ENCODE data around the gene GABRG3.

GABRG3 gene

DNA sequence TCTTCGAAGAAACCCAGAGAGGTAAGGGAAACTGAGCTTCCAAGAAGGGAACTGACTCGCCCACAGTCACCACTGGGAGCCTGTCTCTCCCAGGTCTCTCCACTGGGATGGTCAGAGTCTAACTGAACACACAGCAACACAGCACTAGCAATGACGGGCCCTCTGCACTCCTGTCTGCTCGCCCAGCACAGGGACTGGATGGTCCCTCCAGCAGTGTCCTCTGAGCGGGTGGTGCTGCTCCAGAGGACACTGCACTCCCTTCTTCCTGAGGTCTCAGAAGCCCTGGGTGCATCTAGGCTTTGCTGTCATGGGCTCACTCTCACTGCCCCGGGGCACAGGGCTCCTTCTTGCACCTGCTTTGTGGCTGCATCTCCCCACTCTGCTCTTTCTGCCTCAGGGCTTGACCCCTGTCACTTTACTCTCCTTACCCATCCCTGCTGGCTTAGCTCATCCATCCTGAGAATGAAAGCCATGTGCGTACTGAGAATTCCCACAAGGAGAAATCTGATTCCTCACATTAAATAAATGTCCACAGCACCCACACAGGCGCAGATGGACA lies 356.6 kb downstream of the GABRG3 start:
- H3K4me1 ChIP-seq (ENCODE audit: insufficient read depth, low read length) = no peaks in the 10 kb centered on the region
- no peak overlapping the region for H3K4me3 ChIP-seq (ENCODE audit: low read length)
- H3K27me3 ChIP-seq (ENCODE audit: insufficient read depth, low read length) = no peaks in the 10 kb centered on the region
- H3K36me3 ChIP-seq (ENCODE audit: insufficient read depth, low read length) = no peaks in the 10 kb centered on the region
- H3K9me3 ChIP-seq (ENCODE audit: insufficient read depth, low read depth, low read length) = no peaks in the 10 kb centered on the region
- H3K9ac ChIP-seq (ENCODE audit: low read depth, low read length) = no peak overlapping the region
- 89% methylated on average over 8 of the region's 8 CpGs for WGBS
- no peak overlapping the region for H3K27ac ChIP-seq (ENCODE audit: low read depth, low read length)

DNA sequence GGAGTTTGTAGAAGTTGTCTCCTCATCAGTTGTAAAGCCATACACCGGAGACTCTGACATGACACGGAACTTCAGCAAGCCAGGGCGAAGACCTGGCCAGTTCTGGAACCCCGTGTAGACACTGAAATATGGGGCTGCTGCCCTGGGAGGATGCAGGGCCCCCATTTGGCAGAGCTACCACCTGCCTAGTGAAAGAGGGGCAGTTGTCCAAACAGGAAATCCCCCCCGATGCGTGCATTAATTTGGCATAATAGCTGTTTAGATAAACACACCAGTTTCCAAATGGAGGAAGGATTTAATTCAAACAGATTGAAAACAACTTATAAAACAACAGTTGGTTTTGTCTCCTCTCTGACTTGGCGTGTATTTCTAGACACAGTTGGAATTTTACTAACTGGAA lies 357.2 kb downstream of the GABRG3 start:
- H3K27ac ChIP-seq (ENCODE audit: low read depth, low read length) = no peak overlapping the region
- H3K36me3 ChIP-seq (ENCODE audit: insufficient read depth, low read length) = no peaks in the 10 kb centered on the region
- no peaks in the 10 kb centered on the region for H3K27me3 ChIP-seq (ENCODE audit: insufficient read depth, low read length)
- H3K4me3 ChIP-seq (ENCODE audit: low read length) = no peak overlapping the region
- WGBS = 96% methylated on average over 7 of the region's 7 CpGs
- H3K4me1 ChIP-seq (ENCODE audit: insufficient read depth, low read length) = no peaks in the 10 kb centered on the region
- no peaks in the 10 kb centered on the region for H3K9me3 ChIP-seq (ENCODE audit: insufficient read depth, low read depth, low read length)
- no peak overlapping the region for H3K9ac ChIP-seq (ENCODE audit: low read depth, low read length)

DNA sequence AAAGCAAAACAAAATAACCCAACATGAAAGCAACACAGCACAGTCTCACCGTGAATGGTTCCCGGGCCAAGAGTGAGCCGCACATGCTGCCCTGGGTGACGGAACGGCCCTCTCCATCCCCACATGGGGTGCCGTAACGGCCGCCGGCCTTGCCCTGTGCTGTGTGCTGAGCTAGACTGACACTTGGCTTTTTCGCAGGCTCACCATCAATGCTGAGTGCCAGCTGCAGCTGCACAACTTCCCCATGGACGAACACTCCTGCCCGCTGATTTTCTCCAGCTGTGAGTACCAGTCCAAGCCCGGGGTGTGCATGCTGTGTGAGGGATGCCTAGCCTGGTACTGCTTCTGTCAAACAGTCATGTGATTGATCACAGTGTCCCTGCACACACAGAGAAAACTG lies 357.6 kb downstream of the GABRG3 start:
- Histone ChIP-seq H3K27me3 (ENCODE audit: insufficient read depth, low read length) (no peaks in the 10 kb centered on the region), H3K36me3 (ENCODE audit: insufficient read depth, low read length) (no peaks in the 10 kb centered on the region), H3K4me1 (ENCODE audit: insufficient read depth, low read length) (no peaks in the 10 kb centered on the region), H3K9ac (ENCODE audit: low read depth, low read length) (no peak overlapping the region), H3K27ac (ENCODE audit: low read depth, low read length) (no peak overlapping the region), H3K9me3 (ENCODE audit: insufficient read depth, low read depth, low read length) (no peaks in the 10 kb centered on the region), H3K4me3 (ENCODE audit: low read length) (no peak overlapping the region)
- WGBS = 95% methylated on average over 13 of the region's 13 CpGs

DNA sequence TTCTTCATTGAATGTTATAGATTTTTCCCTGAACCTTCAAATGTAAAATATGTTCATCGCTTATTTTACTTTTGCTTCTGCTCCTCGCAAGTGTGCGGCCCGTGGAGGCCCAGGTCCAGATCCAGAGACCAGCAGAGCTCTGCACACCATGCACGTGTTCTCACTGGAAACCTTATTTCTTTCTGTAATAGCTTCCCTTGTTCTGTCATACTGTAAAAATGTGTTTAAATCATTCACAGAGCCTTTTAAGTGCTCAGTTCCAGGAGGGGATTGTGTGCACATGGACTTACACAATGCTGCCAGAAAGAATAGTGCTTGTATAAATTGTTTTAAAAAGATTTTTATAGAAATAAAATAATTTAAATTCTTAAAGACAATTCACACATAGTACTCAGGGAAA lies 359.3 kb downstream of the GABRG3 start:
- Histone ChIP-seq H3K27me3 (ENCODE audit: insufficient read depth, low read length) (no peaks in the 10 kb centered on the region), H3K9ac (ENCODE audit: low read depth, low read length) (no peak overlapping the region), H3K27ac (ENCODE audit: low read depth, low read length) (no peak overlapping the region), H3K9me3 (ENCODE audit: insufficient read depth, low read depth, low read length) (no peaks in the 10 kb centered on the region), H3K4me1 (ENCODE audit: insufficient read depth, low read length) (no peaks in the 10 kb centered on the region), H3K36me3 (ENCODE audit: insufficient read depth, low read length) (no peaks in the 10 kb centered on the region), H3K4me3 (ENCODE audit: low read length) (no peak overlapping the region)
- whole genome bisulfite sequencing = 97% methylated on average over 5 of the region's 5 CpGs

DNA sequence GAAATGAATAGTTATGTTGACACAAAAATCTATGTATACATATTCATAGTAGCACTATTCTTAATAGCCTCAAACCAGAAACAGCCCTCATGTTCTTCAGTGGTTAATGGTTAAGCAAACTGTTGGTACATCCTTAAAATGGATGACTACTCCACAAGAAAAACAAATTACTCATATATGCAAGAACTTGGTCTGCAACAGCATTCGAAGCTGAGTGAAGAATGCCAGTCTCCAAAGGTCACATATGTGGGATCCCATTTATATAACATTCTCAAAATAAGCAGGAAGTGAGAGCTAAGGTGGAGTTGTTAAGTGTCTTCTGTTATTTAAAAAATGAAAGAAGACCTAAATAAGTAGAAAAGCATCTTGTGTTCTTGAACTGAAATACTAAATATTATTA lies 365.7 kb downstream of the GABRG3 start:
- H3K27ac ChIP-seq (ENCODE audit: low read depth, low read length) = no peak overlapping the region
- H3K4me3 ChIP-seq (ENCODE audit: low read length) = no peak overlapping the region
- no peaks in the 10 kb centered on the region for H3K36me3 ChIP-seq (ENCODE audit: insufficient read depth, low read length)
- no peak overlapping the region for H3K9ac ChIP-seq (ENCODE audit: low read depth, low read length)
- H3K27me3 ChIP-seq (ENCODE audit: insufficient read depth, low read length) = no peaks in the 10 kb centered on the region
- WGBS = 92% methylated on average over 1 of the region's 1 CpG
- no peaks in the 10 kb centered on the region for H3K9me3 ChIP-seq (ENCODE audit: insufficient read depth, low read depth, low read length)
- no peaks in the 10 kb centered on the region for H3K4me1 ChIP-seq (ENCODE audit: insufficient read depth, low read length)

DNA sequence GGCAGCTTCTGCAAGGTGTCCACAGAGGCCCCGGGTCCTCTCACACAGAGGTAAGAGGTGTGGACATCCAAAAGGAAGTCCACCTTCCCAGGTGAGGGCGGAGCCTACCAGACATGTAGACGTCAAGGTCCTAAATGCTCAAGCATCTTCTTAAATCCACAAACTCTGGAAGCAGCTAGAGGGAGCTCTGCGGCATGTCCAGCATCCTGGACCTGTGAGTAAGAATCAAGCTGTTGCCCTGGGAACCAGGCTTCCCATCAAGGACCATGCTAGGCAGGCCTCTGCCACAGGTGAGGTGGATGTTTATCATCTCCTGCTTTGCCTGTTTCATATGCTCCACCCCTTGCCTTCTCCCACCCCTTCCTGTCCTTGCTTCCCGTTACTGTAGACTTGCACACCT lies 368.2 kb downstream of the GABRG3 start:
- H3K36me3 ChIP-seq (ENCODE audit: insufficient read depth, low read length) = no peaks in the 10 kb centered on the region
- H3K27ac ChIP-seq (ENCODE audit: low read depth, low read length) = no peak overlapping the region
- H3K27me3 ChIP-seq (ENCODE audit: insufficient read depth, low read length) = no peaks in the 10 kb centered on the region; the same call in 1 of the 2 replicates
- no peak overlapping the region for H3K9ac ChIP-seq (ENCODE audit: low read depth, low read length)
- peaks cover 9% of the 10 kb centered on the region; the same call in 1 of the 2 replicates for H3K4me1 ChIP-seq (ENCODE audit: insufficient read depth, low read length)
- H3K9me3 ChIP-seq (ENCODE audit: insufficient read depth, low read depth, low read length) = no peaks in the 10 kb centered on the region
- no peak overlapping the region for H3K4me3 ChIP-seq (ENCODE audit: low read length)
- WGBS = 90% methylated on average over 5 of the region's 5 CpGs

DNA sequence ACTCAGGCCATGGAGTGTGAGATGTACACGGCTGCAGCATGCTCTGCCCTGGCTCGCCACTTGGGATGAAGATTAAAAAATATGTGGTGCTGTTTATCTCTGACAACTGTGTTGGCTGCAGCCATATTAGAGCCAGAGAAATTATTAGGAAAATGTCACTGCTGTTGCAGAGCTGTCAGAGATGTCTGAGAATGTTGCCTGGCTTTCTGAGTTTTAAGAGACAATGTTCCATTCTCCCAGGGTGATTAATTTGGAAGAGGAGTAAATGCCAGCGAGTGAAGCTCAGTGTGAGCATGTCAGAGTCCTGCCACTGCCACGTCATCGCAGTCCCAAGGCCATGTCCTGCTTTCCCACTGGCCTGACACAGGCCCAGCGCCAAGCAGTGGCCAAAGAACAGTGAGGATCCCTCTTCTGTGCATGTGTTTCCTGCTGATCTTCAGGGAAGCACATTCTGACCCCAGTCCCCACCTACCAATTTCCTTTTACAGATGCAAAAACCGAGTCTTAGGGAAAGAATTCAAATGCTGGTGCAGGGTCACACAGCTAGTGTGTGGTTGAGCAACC lies 370.9 kb downstream of the GABRG3 start:
- H3K9me3 ChIP-seq (ENCODE audit: insufficient read depth, low read depth, low read length) = no peaks in the 10 kb centered on the region
- 81% methylated on average over 7 of the region's 7 CpGs for WGBS
- no peaks in the 10 kb centered on the region for H3K36me3 ChIP-seq (ENCODE audit: insufficient read depth, low read length)
- H3K9ac ChIP-seq (ENCODE audit: low read depth, low read length) = no peak overlapping the region
- H3K4me1 ChIP-seq (ENCODE audit: insufficient read depth, low read length) = peaks cover 9% of the 10 kb centered on the region; the same call in 1 of the 2 replicates
- H3K27ac ChIP-seq (ENCODE audit: low read depth, low read length) = no peak overlapping the region
- no peaks in the 10 kb centered on the region; the same call in 1 of the 2 replicates for H3K27me3 ChIP-seq (ENCODE audit: insufficient read depth, low read length)
- no peak overlapping the region for H3K4me3 ChIP-seq (ENCODE audit: low read length)

DNA sequence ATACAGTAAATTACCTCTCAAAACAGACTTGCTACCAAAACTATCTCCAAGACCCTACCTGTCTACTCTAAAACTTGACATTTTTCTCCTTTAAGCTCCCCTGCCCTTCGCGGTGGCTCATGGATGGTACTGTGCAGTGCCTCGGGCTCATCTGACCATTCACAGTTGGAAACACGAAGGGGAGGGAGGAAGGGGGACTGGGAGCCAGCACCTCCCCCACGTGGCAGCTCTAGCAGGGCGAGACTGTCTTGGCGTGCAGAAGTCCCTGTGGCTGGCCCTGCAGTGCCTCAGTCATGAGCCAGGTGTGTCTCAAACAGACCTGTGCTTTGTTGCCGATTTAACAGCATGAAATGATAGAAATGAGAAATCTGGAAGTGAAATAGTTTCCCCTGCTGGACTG lies 372.0 kb downstream of the GABRG3 start:
- H3K4me1 ChIP-seq (ENCODE audit: insufficient read depth, low read length) = peaks cover 9% of the 10 kb centered on the region; the same call in 1 of the 2 replicates
- no peak overlapping the region for H3K27ac ChIP-seq (ENCODE audit: low read depth, low read length)
- H3K36me3 ChIP-seq (ENCODE audit: insufficient read depth, low read length) = no peaks in the 10 kb centered on the region
- 56% methylated on average over 8 of the region's 8 CpGs for WGBS
- H3K4me3 ChIP-seq (ENCODE audit: low read length) = no peak overlapping the region
- no peaks in the 10 kb centered on the region for H3K9me3 ChIP-seq (ENCODE audit: insufficient read depth, low read depth, low read length)
- H3K9ac ChIP-seq (ENCODE audit: low read depth, low read length) = no peak overlapping the region
- H3K27me3 ChIP-seq (ENCODE audit: insufficient read depth, low read length) = no peaks in the 10 kb centered on the region; the same call in 1 of the 2 replicates

DNA sequence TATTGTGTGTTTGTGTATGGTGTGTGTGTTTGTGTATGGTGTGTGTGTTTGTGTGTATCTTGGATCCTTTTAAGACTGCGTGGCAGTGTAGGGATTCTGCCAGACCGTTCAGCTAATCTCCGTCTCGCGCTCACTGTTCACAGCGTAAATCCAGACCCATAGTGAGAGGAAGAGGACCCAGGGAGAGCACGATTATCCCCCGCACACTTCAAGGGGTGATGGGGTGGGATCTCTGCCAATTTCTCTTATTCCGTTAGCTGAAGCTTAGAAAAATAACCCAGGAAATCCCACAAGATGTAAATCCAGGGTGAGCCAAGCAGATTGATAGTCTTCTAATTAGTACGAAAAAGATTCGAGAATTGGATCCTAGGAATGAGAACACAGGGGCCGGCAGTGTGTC lies 381.2 kb downstream of the GABRG3 start:
- H3K4me3 ChIP-seq (ENCODE audit: low read length) = no peak overlapping the region
- WGBS = 96% methylated on average over 12 of the region's 12 CpGs
- H3K36me3 ChIP-seq (ENCODE audit: insufficient read depth, low read length) = no peaks in the 10 kb centered on the region
- H3K27me3 ChIP-seq (ENCODE audit: insufficient read depth, low read length) = no peaks in the 10 kb centered on the region
- H3K9ac ChIP-seq (ENCODE audit: low read depth, low read length) = no peak overlapping the region
- H3K27ac ChIP-seq (ENCODE audit: low read depth, low read length) = no peak overlapping the region
- no peaks in the 10 kb centered on the region for H3K4me1 ChIP-seq (ENCODE audit: insufficient read depth, low read length)
- no peaks in the 10 kb centered on the region for H3K9me3 ChIP-seq (ENCODE audit: insufficient read depth, low read depth, low read length)

DNA sequence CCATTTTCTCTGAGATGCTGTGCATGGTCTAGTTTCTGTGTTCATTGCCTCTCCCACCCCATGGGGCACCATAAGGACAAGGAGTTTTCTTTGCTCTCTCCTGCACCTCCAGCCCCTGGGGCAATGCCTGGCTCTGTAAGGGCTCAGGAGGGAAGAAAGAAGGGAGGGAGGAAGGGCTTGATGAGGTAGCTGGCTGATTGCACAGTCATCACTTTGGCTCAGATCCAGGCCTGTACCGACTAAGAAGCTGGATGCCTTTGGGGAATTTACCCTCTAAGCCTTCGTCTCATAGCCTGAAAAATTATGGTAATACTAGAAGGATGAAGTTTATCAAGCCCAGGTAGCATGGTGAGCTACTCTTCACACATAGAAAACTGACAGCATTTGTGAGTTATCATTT lies 382.9 kb downstream of the GABRG3 start:
- H3K27me3 ChIP-seq (ENCODE audit: insufficient read depth, low read length) = no peaks in the 10 kb centered on the region
- H3K9ac ChIP-seq (ENCODE audit: low read depth, low read length) = no peak overlapping the region
- 0 out of 2 replicates have a peak, but pooled peaks cover 4% of the 10 kb centered on the region for H3K4me1 ChIP-seq (ENCODE audit: insufficient read depth, low read length)
- no peak overlapping the region for H3K27ac ChIP-seq (ENCODE audit: low read depth, low read length)
- H3K36me3 ChIP-seq (ENCODE audit: insufficient read depth, low read length) = no peaks in the 10 kb centered on the region
- WGBS = 88% methylated on average over 2 of the region's 2 CpGs
- H3K9me3 ChIP-seq (ENCODE audit: insufficient read depth, low read depth, low read length) = no peaks in the 10 kb centered on the region
- no peak overlapping the region for H3K4me3 ChIP-seq (ENCODE audit: low read length)

DNA sequence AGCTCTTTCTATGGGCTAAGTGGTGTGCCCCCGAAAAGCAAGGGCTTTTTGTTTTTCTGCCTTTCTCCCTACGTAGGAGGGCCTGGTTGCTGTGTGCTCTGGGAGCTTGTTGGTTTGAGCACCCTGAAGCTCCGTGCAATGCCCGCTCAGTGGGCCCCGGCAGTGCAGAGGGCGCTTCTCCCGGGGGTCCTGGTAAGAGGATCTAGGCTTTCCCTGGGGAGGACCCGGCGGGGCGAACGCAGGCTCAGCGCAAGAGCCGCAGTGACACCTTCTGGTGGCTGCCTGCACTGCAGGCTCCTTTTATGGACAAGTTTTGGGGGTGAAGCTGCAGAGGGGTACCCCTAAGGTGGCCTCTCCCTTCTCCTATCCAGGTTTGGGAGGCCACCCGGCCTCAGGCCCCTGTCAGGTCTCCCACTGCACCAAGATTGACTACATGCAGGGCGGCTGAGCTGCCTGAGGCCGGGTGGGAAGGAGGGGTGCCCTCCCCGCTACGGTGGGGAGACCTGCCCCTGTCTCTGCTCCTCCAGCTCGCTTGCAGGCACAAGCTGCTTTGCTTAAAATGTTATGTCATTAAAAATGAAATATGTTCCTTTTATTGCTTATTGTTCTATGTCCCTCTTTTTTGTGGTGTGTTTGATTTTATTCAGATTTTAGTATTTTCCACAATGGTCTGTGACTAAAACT lies 387.9 kb downstream of the GABRG3 start:
- Histone ChIP-seq H3K9me3 (ENCODE audit: insufficient read depth, low read depth, low read length) (no peaks in the 10 kb centered on the region), H3K4me1 (ENCODE audit: insufficient read depth, low read length) (0 out of 2 replicates have a peak, but pooled peaks cover 4% of the 10 kb centered on the region), H3K4me3 (ENCODE audit: low read length) (peak overlapping the region; percentile 30; the same call in 1 of the 2 replicates), H3K27me3 (ENCODE audit: insufficient read depth, low read length) (no peaks in the 10 kb centered on the region), H3K9ac (ENCODE audit: low read depth, low read length) (no peak overlapping the region), H3K36me3 (ENCODE audit: insufficient read depth, low read length) (no peaks in the 10 kb centered on the region), H3K27ac (ENCODE audit: low read depth, low read length) (no peak overlapping the region)
- 36% methylated on average over 19 of the region's 19 CpGs for WGBS

All from HUES64 (cell line).